ENCODE measurements around the gene LRRC74A.

GRCh38 chr14:76876076-76876475 lies 49.9 kb downstream of the LRRC74A start:
- peak; percentile 94 to 96 (median 94) for TF ChIP-seq CTCF (IDR thresholded peaks at IDR 0.05)
- TF ChIP-seq POLR2AphosphoS5 (IDR thresholded peaks at IDR 0.05), result no peak
- TF ChIP-seq POLR2A (IDR thresholded peaks at IDR 0.05; ENCODE audit: low read depth), result no peak
